ENCODE results near the gene CCDC91. TPM values are rescaled to one million over a fixed set of nuclear protein-coding genes. Genes with fewer than 3 reads are reported as not detected.

The CCDC91 gene
- total and polyA plus RNA-seq, 2 donors from 2014 or later = 17.5 to 35.7 TPM

DNA sequence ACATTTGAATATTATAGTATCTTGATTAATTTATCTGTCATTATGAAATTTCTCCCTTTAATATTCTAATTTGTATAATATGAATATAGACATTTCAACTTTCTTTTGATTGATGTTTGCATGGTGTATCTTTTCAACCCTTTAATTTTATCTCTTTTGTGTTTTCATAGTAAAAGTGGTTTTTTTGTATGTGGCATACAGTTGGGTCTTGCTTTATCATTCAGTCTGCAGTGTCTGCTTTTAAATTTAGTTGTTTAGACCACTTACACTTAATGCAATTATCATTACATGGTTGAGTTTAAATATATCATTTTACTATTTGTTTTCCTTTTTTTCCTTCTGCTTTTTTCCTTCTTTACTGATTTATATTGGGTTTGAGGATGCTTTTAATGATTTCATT is 29.6 kb downstream of the CCDC91 start:
- intact Hi-C loops (cut with DNase I) = no loop called here
- H3K27ac ChIP-seq (ENCODE audit: low read depth in 2 of 2, low read length in 2 of 2) = no peak overlapping the region
- no peak overlapping the region for H3K4me3 ChIP-seq (ENCODE audit: low read length in 3 of 3)
- H3K9ac ChIP-seq (ENCODE audit: low read length in 3 of 3) = no peak overlapping the region
- no peaks in the 10 kb centered on the region for H3K36me3 ChIP-seq (ENCODE audit: control insufficient read depth in 2 of 3, insufficient read depth in 3 of 3, low read length in 3 of 3)
- H3K27me3 ChIP-seq (ENCODE audit: control insufficient read depth, insufficient read depth, low read length) = no peaks in the 10 kb centered on the region
- no peaks in the 10 kb centered on the region for H3K9me3 ChIP-seq (ENCODE audit: control insufficient read depth in 2 of 3, insufficient read depth in 1 of 3, low read length in 3 of 3)
- TF ChIP-seq, protein P1, sequence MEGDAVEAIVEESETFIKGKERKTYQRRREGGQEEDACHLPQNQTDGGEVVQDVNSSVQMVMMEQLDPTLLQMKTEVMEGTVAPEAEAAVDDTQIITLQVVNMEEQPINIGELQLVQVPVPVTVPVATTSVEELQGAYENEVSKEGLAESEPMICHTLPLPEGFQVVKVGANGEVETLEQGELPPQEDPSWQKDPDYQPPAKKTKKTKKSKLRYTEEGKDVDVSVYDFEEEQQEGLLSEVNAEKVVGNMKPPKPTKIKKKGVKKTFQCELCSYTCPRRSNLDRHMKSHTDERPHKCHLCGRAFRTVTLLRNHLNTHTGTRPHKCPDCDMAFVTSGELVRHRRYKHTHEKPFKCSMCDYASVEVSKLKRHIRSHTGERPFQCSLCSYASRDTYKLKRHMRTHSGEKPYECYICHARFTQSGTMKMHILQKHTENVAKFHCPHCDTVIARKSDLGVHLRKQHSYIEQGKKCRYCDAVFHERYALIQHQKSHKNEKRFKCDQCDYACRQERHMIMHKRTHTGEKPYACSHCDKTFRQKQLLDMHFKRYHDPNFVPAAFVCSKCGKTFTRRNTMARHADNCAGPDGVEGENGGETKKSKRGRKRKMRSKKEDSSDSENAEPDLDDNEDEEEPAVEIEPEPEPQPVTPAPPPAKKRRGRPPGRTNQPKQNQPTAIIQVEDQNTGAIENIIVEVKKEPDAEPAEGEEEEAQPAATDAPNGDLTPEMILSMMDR (IDR thresholded peaks at IDR 0.05; ENCODE audit: borderline replicate concordance, extremely low read depth, insufficient read depth) = no peak
- FAIRE-seq (no peak), DNase-seq (no peak)
- H3K4me1 ChIP-seq (ENCODE audit: control insufficient read depth in 2 of 3, insufficient read depth in 2 of 3, low read depth in 1 of 3, low read length in 3 of 3) = no peaks in the 10 kb centered on the region

DNA sequence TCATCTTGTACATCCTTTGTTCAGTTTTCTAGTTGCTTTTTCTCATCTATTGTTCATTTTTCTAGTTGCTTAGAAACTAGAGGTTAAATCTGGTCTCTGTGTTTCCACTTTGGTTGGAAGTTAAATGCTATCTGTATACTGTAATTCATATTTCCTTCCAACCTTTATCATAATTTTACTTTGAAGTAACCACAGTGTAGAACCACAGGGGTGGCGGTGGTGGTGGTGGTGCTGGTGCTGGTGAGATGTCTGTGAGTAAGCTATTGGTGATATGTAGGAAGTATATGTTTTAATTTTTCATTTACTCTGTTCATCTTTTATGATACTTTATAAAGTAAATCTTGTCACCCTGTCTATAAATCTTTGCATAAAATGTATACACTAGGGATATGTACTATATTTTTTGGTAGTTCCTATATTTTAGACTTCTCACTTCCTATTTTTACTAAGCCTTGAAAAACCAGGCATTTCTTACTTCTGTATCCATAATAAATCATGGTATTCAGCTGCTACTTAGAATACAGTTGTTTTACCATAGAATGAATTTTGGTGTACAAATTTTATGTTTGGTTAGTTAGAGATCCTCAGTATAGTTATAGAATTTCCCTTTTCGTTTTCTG is 31.9 kb downstream of the CCDC91 start:
- H3K4me1 ChIP-seq (ENCODE audit: control insufficient read depth in 2 of 3, insufficient read depth in 2 of 3, low read depth in 1 of 3, low read length in 3 of 3) = no peaks in the 10 kb centered on the region
- no peaks in the 10 kb centered on the region for H3K9me3 ChIP-seq (ENCODE audit: control insufficient read depth in 2 of 3, insufficient read depth in 1 of 3, low read length in 3 of 3)
- intact Hi-C loops (cut with DNase I) = no loop called here
- DNase-seq = peak in 1 of 5 donors; percentile 53
- H3K9ac ChIP-seq (ENCODE audit: low read length in 3 of 3) = no peak overlapping the region
- TF ChIP-seq, protein P1 (IDR thresholded peaks at IDR 0.05; ENCODE audit: borderline replicate concordance, extremely low read depth, insufficient read depth) = no peak
- FAIRE-seq = no peak
- H3K4me3 ChIP-seq (ENCODE audit: low read length in 3 of 3) = no peak overlapping the region
- no peaks in the 10 kb centered on the region for H3K27me3 ChIP-seq (ENCODE audit: control insufficient read depth, insufficient read depth, low read length)
- H3K27ac ChIP-seq (ENCODE audit: low read depth in 2 of 2, low read length in 2 of 2) = no peak overlapping the region
- no peaks in the 10 kb centered on the region for H3K36me3 ChIP-seq (ENCODE audit: control insufficient read depth in 2 of 3, insufficient read depth in 3 of 3, low read length in 3 of 3)

DNA sequence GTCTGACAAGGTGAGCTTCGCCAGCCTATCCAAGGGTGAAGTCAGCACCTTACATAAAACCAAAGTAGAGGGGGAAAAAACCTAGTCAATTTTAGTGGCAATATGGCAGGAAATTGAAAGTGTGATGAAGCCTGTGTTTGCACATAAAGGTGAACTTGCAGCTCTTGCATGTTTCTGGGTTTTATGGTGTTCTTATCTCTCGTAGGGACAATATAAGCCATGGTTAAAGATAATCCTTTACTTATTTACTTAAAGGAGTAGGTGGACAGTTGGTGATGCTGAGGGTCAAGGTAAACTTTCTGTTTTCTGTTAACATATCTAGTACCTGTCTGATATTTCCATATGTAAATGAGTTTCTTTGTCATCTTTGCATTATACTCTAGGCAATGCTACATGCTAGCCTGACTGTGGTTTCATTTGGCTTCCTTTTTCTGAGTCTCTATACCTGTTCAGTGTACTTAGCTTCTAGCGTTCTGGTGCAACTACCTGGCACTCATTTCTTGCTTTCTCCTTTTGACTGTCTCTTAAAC is 32.8 kb downstream of the CCDC91 start:
- DNase-seq = no peak
- Histone ChIP-seq H3K27ac (ENCODE audit: low read depth in 2 of 2, low read length in 2 of 2) (no peak overlapping the region), H3K27me3 (ENCODE audit: control insufficient read depth, insufficient read depth, low read length) (no peaks in the 10 kb centered on the region), H3K9me3 (ENCODE audit: control insufficient read depth in 2 of 3, insufficient read depth in 1 of 3, low read length in 3 of 3) (no peaks in the 10 kb centered on the region), H3K9ac (ENCODE audit: low read length in 3 of 3) (no peak overlapping the region), H3K4me3 (ENCODE audit: low read length in 3 of 3) (no peak overlapping the region), H3K4me1 (ENCODE audit: control insufficient read depth in 2 of 3, insufficient read depth in 2 of 3, low read depth in 1 of 3, low read length in 3 of 3) (no peaks in the 10 kb centered on the region), H3K36me3 (ENCODE audit: control insufficient read depth in 2 of 3, insufficient read depth in 3 of 3, low read length in 3 of 3) (no peaks in the 10 kb centered on the region)
- intact Hi-C loops (cut with DNase I) = no loop called here
- no peak for FAIRE-seq
- TF ChIP-seq, protein P1 (IDR thresholded peaks at IDR 0.05; ENCODE audit: borderline replicate concordance, extremely low read depth, insufficient read depth) = no peak

All from kidney (tissue), 14 donors.